HepG2 (cell line): ENCODE measurements around the gene QRFPR. TPM values are rescaled to one million over a fixed set of nuclear protein-coding genes. Genes with fewer than 3 reads are reported as not detected.

Source experiments
- ATAC-seq: fragments of 200-7000 bp; cut with Tn5 transposase; 3 replicates; pipeline ENCODE4 v1.9.1; 2020; ENCODE audit warnings: mild to moderate bottlenecking, moderate library complexity
- BruUV-seq: library from RNA; stranded (reverse); fragments of 400-500 nt; replicated peaks from 2 replicates; lab custom pipeline; 2021; lab: Mats Ljungman, UMichigan
- CTCF ChIA-PET: fragments of 300-600 bp; formaldehyde crosslinking; extraction: SDS; loops from one replicate; lab custom pipeline; 2021; ENCODE audit warnings: low total read pairs, inconsistent platforms, low intra/inter-chr PET ratio; lab: Yijun Ruan, JAX
- POLR2A ChIA-PET: fragments of 350-600 bp; sonication (Branson Sonifier 250); formaldehyde crosslinking; loops from one replicate; lab custom pipeline; 2020; ENCODE audit warnings: antibody characterized with exemption, inconsistent platforms; lab: Yijun Ruan, JAX
- DNase-seq: peaks from one replicate; pipeline ENCODE4 v3.0.0-alpha.2; 2015; ENCODE audit warnings: low spot score
- FAIRE-seq: peaks from 3 replicates; lab custom pipeline; 2011; peaks lifted over from hg19 to GRCh38; lab: Jason Lieb, UNC
- H2AFZ ChIP-seq: one replicate; pipeline ENCODE4 v1.6.1; 2011; ENCODE audit warnings: low read length, inconsistent platforms
- H3K27ac ChIP-seq: fragments of 300-600 bp; 3 replicates; pipeline ENCODE4 v1.8.0; 2011; ENCODE audit warnings: mixed run types, mild to moderate bottlenecking, mixed read lengths, low read length, inconsistent platforms; ENCODE audit not compliant: insufficient read depth; ENCODE audit errors: extremely low read length
- H3K27me3 ChIP-seq, 2 experiments: fragments of 200-600 bp in 1 of 2; 2 replicates in 1 of 2; 3 replicates in 1 of 2; pipeline versions ENCODE4 v1.6.0 to v1.8.0; 2011; ENCODE audit warnings: low read length in 2 of 2, mild to moderate bottlenecking in 2 of 2, moderate library complexity in 2 of 2, inconsistent platforms in 1 of 2; ENCODE audit not compliant: insufficient read depth in 2 of 2, control insufficient read depth in 1 of 2
- H3K36me3 ChIP-seq, 2 experiments: fragments of 200-600 bp in 1 of 2; replicated peaks in 1 of 2; 2 replicates in 1 of 2; 3 replicates in 1 of 2; pipeline versions ENCODE4 v1.5.1 to v1.8.0; 2011; ENCODE audit warnings: low read length in 2 of 2, inconsistent platforms in 1 of 2; ENCODE audit not compliant: insufficient read depth in 2 of 2, control insufficient read depth in 1 of 2
- H3K4me1 ChIP-seq: 2 replicates; pipeline ENCODE4 v1.5.1; 2012; ENCODE audit warnings: low read length, inconsistent platforms; ENCODE audit not compliant: insufficient read depth
- H3K4me2 ChIP-seq: 2 replicates; pipeline ENCODE4 v1.6.0; 2011; ENCODE audit warnings: low read depth, low read length, inconsistent platforms
- H3K4me3 ChIP-seq, 3 experiments: fragments of 200-600 bp in 1 of 3; sonication (generic), shearing (Covaris generic) in 1 of 3; replicated peaks in 1 of 3; 2 replicates each; pipeline ENCODE4 v1.5.1; 2011 to 2016; ENCODE audit warnings: low read length in 3 of 3, inconsistent platforms in 2 of 3, low read depth in 2 of 3, mild to moderate bottlenecking in 2 of 3, control low read depth in 1 of 3, mixed read lengths in 1 of 3; ENCODE audit not compliant: insufficient read depth in 1 of 3
- H3K79me2 ChIP-seq: one replicate; pipeline ENCODE4 v1.6.1; 2011; ENCODE audit warnings: low read length, inconsistent platforms; ENCODE audit not compliant: insufficient read depth
- H3K9ac ChIP-seq: 2 replicates; pipeline ENCODE4 v1.6.0; 2011; ENCODE audit warnings: mild to moderate bottlenecking, low read depth, low read length, inconsistent platforms; ENCODE audit not compliant: insufficient read depth
- H3K9me3 ChIP-seq: 2 replicates; pipeline ENCODE4 v1.5.1; 2012; ENCODE audit warnings: mild to moderate bottlenecking, low read length
- H4K20me1 ChIP-seq: 2 replicates; pipeline ENCODE4 v1.6.0; 2011; ENCODE audit warnings: inconsistent platforms, mild to moderate bottlenecking, low read length, moderate library complexity; ENCODE audit not compliant: insufficient read depth
- ATF1 ChIP-seq: IDR thresholded peaks from 2 replicates; pipeline ENCODE4 v1.6.1; 2016; ENCODE audit warnings: mild to moderate bottlenecking, control low read depth
- BRD4 ChIP-seq: sonication (generic); formaldehyde crosslinking; IDR thresholded peaks from 2 replicates; pipeline ENCODE4 v1.4.0; 2020; ENCODE audit warnings: missing genetic modification reagents
- KLF11 ChIP-seq: IDR thresholded peaks from 2 replicates; pipeline ENCODE4 v1.6.1; 2016; ENCODE audit warnings: missing compliant biosample characterization
- MAFF ChIP-seq: IDR thresholded peaks from 2 replicates; pipeline ENCODE4 v1.6.1; 2011; ENCODE audit warnings: low read depth, low read length, improper control_type of control experiment
- PAWR ChIP-seq: sonication (generic); formaldehyde crosslinking; IDR thresholded peaks from 2 replicates; pipeline ENCODE4 v1.4.0; 2020; ENCODE audit warnings: missing genetic modification reagents, mild to moderate bottlenecking, borderline replicate concordance
- PRMT3 ChIP-seq: sonication (generic); formaldehyde crosslinking; IDR thresholded peaks from 2 replicates; pipeline ENCODE4 v1.8.1; 2022; ENCODE audit warnings: low read depth, mild to moderate bottlenecking, moderate library complexity, missing genetic modification reagents, borderline replicate concordance
- TFE3 ChIP-seq: IDR thresholded peaks from 2 replicates; pipeline ENCODE4 v1.6.1; 2016
- ZBED4 ChIP-seq: sonication (generic); formaldehyde crosslinking; IDR thresholded peaks from 2 replicates; pipeline ENCODE4 v1.4.0; 2020; ENCODE audit warnings: missing genetic modification reagents, borderline replicate concordance
- ZBTB34 ChIP-seq: sonication (generic); formaldehyde crosslinking; IDR thresholded peaks from 2 replicates; pipeline ENCODE4 v1.8.0; 2022; ENCODE audit warnings: mild to moderate bottlenecking, missing genetic modification reagents
- ZNF577 ChIP-seq: sonication (generic); formaldehyde crosslinking; IDR thresholded peaks from 2 replicates; pipeline ENCODE4 v1.4.0; 2020; ENCODE audit warnings: mild to moderate bottlenecking, low read depth, missing genetic modification reagents, borderline replicate concordance
- ZNF800 ChIP-seq: sonication (generic); formaldehyde crosslinking; IDR thresholded peaks from 2 replicates; pipeline ENCODE4 v1.4.0; 2020; ENCODE audit warnings: missing genetic modification reagents
- WGBS: methylation state at CpG from one replicate; pipeline ENCODE4 v1.1.6; 2017; ENCODE audit warnings: low lambda C conversion rate; 5-methylcytosine and 5-hydroxymethylcytosine counted together
- in situ Hi-C: cut with HindIII; loops from 2 replicates; pipeline ENCODE4 v1.10.0; 2017; ENCODE audit warnings: low pct_unique_long_range_greater_than_20kb; ENCODE audit not compliant: extremely low pct_ligation_motif_present
- intact Hi-C: fragments of 100-400 bp; cut with micrococcal nuclease; formaldehyde crosslinking; loops from one replicate; pipeline ENCODE4 v1.10.0; 2022; ENCODE audit not compliant: unreplicated experiment
- polyA plus RNA-seq, 8 experiments: library from polyadenylated mRNA; depleted of rRNA in 3 of 8; stranded (reverse) in 7 of 8; unstranded in 1 of 8; fragments of >200 nt; fragmentation: Illumina TruSeq in 4 of 8; extraction: Trizol in 4 of 8; gene quantifications; 2 replicates each; pipeline versions ENCODE4 v1.2.1 to v1.2.3, GENCODE V29; 2011 to 2016; ENCODE audit warnings: low read depth in 4 of 8, missing spikeins in 1 of 8, mixed read lengths in 1 of 8; ENCODE audit not compliant: insufficient read depth in 1 of 8
- total RNA-seq, 5 experiments: library from RNA; depleted of rRNA; stranded (reverse); fragments of >200 nt; fragmentation: Illumina TruSeq; extraction: Trizol; gene quantifications; 2 replicates each; pipeline ENCODE4 v1.2.3, GENCODE V29; 2016; ENCODE audit warnings: low read depth in 1 of 5

The QRFPR gene
- total and polyA plus RNA-seq, 2 of the 13 experiments (the other 11 are each of a cell fraction or from before 2014, with no cell fraction given), result not detected

GRCh38 chr4:121390335-121390734 lies 9.5 kb upstream of the QRFPR start:
- POLR2A ChIA-PET, result no interaction called here

More at GRCh38 chr4:121390335-121390734, 9.5 kb upstream of the QRFPR start:
- Histone ChIP-seq H3K9me3 (no peaks in the 10 kb centered on the region), H3K9ac (no peak overlapping the region), H3K36me3 (no peaks in the 10 kb centered on the region), H3K4me3 (no peak overlapping the region), H4K20me1 (no peaks in the 10 kb centered on the region), H3K27me3 (no peaks in the 10 kb centered on the region), H3K79me2 (no peaks in the 10 kb centered on the region), H3K4me2 (no peak overlapping the region), H3K27ac (no peak overlapping the region), H3K4me1 (no peaks in the 10 kb centered on the region), H2AFZ (no peak overlapping the region)
- CTCF ChIA-PET, result no interaction called here
- FAIRE-seq, result no peak
- BruUV-seq, result no TSS peak
- in situ Hi-C loops, result no loop called here
- TF ChIP-seq KLF11 (CRISPR knock-in tag) (no peak), BRD4 (CRISPR knock-in tag) (no peak), ATF1 (no peak), ZNF800 (CRISPR knock-in tag) (no peak), PAWR (CRISPR knock-in tag) (no peak), MAFF (no peak), ZBTB34 (CRISPR knock-in tag) (no peak), TFE3 (no peak), PRMT3 (CRISPR knock-in tag) (no peak), ZBED4 (no peak), ZNF577 (CRISPR knock-in tag) (no peak)
- intact Hi-C loops, result no loop called here
- DNase-seq, result no peak
- 2% methylated on average over 2 of the region's 2 CpGs for WGBS
- no peak for ATAC-seq
